OCI-LY3 (cell line): Measurements from ENCODE around the gene PPFIBP2.

Source experiments
- EZH2phosphoT487 ChIP-seq: fragments of 200-600 bp; shearing (Covaris generic); IDR thresholded peaks from 2 replicates; pipeline ENCODE4 v1.6.1; 2018; ENCODE audit warnings: antibody characterized with exemption, mixed run types, low read depth
- TF ChIP-seq, protein P1 (sequence below): fragments of 200-600, 300-600 bp; sonication (generic); IDR thresholded peaks from 2 replicates; pipeline ENCODE4 v1.5.1; 2014; ENCODE audit warnings: antibody characterized with exemption, low read length, low read depth

DNA sequence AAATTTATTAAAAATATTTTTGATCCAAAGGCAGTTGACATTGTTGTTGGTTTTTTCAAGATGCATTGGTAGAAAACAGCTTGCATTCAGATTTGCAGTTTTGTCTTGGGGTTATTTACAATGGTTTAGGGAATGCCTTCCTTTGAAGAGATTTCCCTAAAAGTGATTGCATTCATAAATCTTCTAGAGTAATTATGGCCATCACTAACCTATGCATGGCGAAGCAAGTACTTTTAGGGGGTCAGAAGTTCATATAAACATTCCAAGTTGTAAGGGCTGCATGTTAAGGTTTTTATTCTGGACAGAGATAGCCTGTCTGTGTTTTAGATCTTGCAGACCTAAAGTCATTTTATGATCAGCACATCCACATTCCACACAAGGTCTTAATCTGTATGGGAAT is 53.5 kb downstream of the PPFIBP2 start:
- TF ChIP-seq, protein P1, sequence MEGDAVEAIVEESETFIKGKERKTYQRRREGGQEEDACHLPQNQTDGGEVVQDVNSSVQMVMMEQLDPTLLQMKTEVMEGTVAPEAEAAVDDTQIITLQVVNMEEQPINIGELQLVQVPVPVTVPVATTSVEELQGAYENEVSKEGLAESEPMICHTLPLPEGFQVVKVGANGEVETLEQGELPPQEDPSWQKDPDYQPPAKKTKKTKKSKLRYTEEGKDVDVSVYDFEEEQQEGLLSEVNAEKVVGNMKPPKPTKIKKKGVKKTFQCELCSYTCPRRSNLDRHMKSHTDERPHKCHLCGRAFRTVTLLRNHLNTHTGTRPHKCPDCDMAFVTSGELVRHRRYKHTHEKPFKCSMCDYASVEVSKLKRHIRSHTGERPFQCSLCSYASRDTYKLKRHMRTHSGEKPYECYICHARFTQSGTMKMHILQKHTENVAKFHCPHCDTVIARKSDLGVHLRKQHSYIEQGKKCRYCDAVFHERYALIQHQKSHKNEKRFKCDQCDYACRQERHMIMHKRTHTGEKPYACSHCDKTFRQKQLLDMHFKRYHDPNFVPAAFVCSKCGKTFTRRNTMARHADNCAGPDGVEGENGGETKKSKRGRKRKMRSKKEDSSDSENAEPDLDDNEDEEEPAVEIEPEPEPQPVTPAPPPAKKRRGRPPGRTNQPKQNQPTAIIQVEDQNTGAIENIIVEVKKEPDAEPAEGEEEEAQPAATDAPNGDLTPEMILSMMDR = no peak
- TF ChIP-seq EZH2phosphoT487 = no peak
